NK-92 treated with Interleukin-12 subunit alpha and Interleukin-12 subunit beta, amount 100 ng/mL, for 24 hours (cell line): ENCODE results near the gene CAPN2.
"Not testable (repeated sequence)": the region's sequence is repeated elsewhere in the genome, so short reads cannot be mapped to it uniquely, and the experiment has no call there.

Experiments
- DNase-seq: peaks from one replicate; lab custom pipeline; 2025; lab: John Stamatoyannopoulos, UW

Gene CAPN2

DNA sequence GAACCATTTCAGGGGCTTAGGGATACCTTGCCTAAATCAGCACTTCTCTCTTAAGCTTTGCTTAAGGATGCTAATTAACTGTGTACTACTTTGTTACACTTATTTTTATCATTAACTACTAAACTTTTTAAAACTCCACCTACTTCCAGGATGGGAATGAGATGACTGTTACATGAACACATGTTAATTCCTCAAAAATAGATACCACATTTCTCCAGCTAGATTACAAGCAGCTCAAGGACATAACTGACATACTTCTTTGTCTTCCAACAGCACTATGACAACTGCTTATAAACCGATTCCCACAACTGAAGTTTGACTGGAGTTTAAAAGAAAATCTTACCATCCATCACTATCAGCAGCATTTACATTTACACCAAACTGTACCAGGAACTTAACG, 79.7 kb downstream of the CAPN2 start:
- DNase-seq, result no peak

DNA sequence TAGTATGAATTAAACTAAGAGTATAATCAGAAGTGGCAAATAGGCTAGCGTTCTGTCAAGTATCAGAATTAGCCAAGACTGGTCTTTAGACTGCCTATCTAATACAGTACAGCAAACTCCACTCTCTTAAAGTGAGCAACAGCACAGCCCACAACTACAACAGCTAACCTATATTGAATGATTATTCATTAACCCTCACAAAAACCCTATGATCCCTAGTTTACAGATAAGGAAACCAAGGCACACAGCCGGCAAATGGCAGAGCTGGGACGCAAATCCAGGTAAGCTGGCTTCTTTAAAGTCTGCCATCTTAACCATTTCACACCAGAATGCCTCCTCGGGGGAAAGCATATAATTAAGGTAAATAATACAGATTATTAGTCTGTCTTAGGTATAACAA, 81.4 kb downstream of the CAPN2 start:
- no peak for DNase-seq

GRCh38 chr1:223794136-223794880, 82.0 kb downstream of the CAPN2 start:
- no peak for DNase-seq

- DNase-seq, result no peak
These were observed 83.9 kb downstream of the CAPN2 start for GRCh38 chr1:223796210-223796609.

DNA sequence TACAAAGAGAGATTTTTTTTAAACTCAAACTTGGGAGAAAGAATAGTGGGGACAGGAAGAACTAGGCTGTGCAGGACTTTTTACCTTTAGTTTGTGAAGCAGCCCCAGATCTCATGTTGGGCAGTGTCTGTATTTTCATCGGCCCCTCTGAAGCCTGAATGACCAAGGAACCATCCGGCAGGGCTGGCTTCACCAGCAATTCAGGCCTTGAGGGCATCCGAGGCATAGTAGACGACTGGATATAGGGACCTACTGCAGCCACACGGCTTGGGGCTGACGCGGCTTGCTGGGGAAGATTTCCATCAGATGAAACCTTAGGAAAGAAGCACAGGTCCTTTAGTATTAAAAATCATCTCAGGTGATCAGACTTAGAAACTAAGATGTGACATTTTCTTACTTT, 89.7 kb downstream of the CAPN2 start:
- DNase-seq, result no peak

GRCh38 chr1:223802602-223803001, 90.3 kb downstream of the CAPN2 start:
- DNase-seq, result no peak

GRCh38 chr1:223803211-223803610, 90.9 kb downstream of the CAPN2 start:
- DNase-seq, result no peak

GRCh38 chr1:223809905-223810304, 97.6 kb downstream of the CAPN2 start:
- not testable (repeated sequence) for DNase-seq

DNA sequence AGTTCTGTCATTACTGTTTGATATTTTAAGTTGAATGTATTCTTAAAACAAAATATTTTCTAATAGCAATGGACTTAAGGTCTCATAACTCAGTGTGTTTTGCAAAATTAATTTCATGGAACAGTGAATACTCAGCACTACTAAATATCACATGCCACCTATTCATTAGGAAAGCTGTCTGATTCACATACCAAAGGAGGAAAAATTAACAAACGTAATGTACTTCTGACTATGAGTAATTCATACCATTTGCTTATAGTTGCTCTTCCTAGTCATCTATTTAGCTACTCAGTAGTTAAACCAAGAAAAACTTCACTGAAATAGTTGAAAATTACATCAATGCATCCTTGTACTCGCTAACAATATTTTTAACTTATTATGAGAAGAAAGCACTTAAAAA, 98.2 kb downstream of the CAPN2 start:
- DNase-seq, result no peak

DNA sequence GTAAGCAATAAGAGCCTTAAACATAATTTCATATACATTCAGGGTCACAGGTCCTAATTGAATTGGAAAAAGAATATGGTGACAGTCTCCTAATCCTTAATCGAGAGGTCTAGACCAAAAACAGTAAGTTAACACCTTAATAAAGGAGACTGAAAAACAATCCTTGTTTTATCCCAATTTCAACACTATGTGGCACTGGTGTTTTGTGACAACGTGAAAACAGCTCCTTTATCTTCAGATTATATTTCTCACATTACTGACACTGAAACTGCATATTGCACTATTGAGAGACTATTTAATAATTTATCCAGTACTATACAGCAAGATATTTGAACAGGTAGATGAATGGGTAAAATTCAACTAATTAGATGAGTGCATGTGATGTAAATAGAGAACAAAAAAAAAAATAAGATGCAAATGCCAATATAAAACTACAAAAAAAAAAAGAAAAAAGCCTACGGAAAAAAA, 99.3 kb downstream of the CAPN2 start:
- DNase-seq, result no peak

DNA sequence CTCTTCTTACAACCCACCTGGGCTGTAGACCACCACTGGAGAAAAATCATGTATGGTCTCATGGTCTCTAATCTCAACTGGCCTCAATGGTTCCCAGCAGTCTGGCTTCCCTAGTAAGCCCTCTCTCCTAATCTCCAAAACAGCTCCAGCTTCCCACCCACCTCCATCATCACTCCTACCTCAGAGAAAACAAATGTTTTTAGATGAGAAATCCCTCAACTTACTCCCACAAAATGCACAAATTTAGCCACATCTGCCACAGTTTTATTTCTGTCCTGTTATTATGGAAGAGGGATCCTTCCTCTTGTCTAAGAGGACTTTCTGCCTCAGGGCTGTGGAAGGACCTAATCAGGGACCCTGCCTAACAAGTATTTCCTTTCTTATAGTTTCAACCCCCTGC, 101.3 kb downstream of the CAPN2 start:
- no peak for DNase-seq

GRCh38 chr1:223815020-223815853, 102.9 kb downstream of the CAPN2 start:
- DNase-seq, result no peak

- no peak for DNase-seq
These were observed 103.5 kb downstream of the CAPN2 start for GRCh38 chr1:223815865-223816264.

DNA sequence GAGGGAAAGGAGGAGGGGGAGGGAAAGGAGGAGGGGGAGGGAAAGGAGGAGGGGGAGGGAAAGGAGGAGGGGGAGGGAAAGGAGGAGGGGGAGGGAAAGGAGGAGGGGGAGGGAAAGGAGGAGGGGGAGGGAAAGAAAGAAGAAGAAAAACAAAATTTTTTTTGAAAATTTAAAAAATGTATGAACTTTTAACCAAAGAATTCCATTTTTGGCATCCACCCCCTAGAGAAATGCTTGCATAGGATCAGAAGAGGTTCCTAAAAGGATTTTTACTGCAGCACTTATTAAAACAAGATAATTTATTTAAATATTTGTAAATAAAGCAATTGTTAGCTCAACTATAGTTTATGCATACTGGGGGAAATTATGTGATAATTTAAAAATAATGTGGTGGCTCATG, 104.9 kb downstream of the CAPN2 start:
- not testable (repeated sequence) for DNase-seq

- DNase-seq, result no peak
These were observed 107.6 kb downstream of the CAPN2 start for GRCh38 chr1:223819730-223820514.

- DNase-seq, result no peak
These were observed 108.1 kb downstream of the CAPN2 start for GRCh38 chr1:223820515-223820858.

- DNase-seq, result no peak
These were observed 108.6 kb downstream of the CAPN2 start for GRCh38 chr1:223820971-223821370.

DNA sequence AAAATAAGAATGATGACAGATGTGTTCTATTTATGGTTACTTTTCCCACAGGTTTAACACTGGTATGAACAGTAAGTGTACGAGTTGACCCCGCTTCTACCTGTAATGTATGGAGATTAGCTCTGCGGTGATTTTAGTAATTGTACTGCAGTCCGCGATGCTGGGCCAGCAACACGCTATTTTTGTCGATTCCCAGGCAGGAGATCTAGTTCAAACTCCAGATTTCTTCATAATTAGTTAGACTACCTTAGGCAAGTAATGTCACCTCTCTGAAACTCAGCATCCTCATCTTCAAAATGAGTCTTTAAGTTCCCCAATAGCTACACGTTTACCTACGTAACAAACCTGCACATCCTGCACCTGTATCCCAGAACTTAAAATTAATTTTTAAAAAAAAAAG, 111.9 kb downstream of the CAPN2 start:
- no peak for DNase-seq

GRCh38 chr1:223824712-223825111, 112.4 kb downstream of the CAPN2 start:
- DNase-seq, result no peak
